HG03280 (cell line): Measurements from ENCODE around the gene LAMA3.

ENCODE experiments used
- ATAC-seq: cut with Tn5 transposase; IDR thresholded peaks from one replicate; pipeline ENCODE4 v1.9.1; 2021; ENCODE audit warnings: mild to moderate bottlenecking, moderate library complexity; ENCODE audit not compliant: unreplicated experiment

LAMA3 gene

GRCh38 chr18:23819001-23819400, 129.7 kb downstream of the LAMA3 start:
- ATAC-seq = no peak

- no peak for ATAC-seq
Observed at GRCh38 chr18:23822590-23823385, 133.5 kb downstream of the LAMA3 start.

- no peak for ATAC-seq
Observed at GRCh38 chr18:23824240-23824639, 135.0 kb downstream of the LAMA3 start.

GRCh38 chr18:23824669-23825068, 135.4 kb downstream of the LAMA3 start:
- no peak for ATAC-seq

GRCh38 chr18:23825496-23825895, 136.2 kb downstream of the LAMA3 start:
- ATAC-seq = no peak

GRCh38 chr18:23825978-23826405, 136.7 kb downstream of the LAMA3 start:
- ATAC-seq = no peak

- no peak for ATAC-seq
Observed at GRCh38 chr18:23826850-23827620, 137.8 kb downstream of the LAMA3 start.

GRCh38 chr18:23827681-23828080, 138.4 kb downstream of the LAMA3 start:
- ATAC-seq = no peak

- ATAC-seq = peak; percentile 83
Observed at GRCh38 chr18:23828426-23828825, 139.2 kb downstream of the LAMA3 start.

GRCh38 chr18:23832911-23833310, 143.7 kb downstream of the LAMA3 start:
- no peak for ATAC-seq

- no peak for ATAC-seq
Observed at GRCh38 chr18:23833714-23834113, 144.5 kb downstream of the LAMA3 start.

- ATAC-seq = no peak
Observed at GRCh38 chr18:23835091-23835490, 145.8 kb downstream of the LAMA3 start.

GRCh38 chr18:23835506-23835905, 146.3 kb downstream of the LAMA3 start:
- no peak for ATAC-seq

- ATAC-seq = no peak
Observed at GRCh38 chr18:23837591-23837990, 148.3 kb downstream of the LAMA3 start.

GRCh38 chr18:23838233-23838632, 149.0 kb downstream of the LAMA3 start:
- ATAC-seq = no peak

- no peak for ATAC-seq
Observed at GRCh38 chr18:23838801-23839366, 149.6 kb downstream of the LAMA3 start.

GRCh38 chr18:23842305-23842704, 153.1 kb downstream of the LAMA3 start:
- ATAC-seq = no peak

- ATAC-seq = no peak
Observed at GRCh38 chr18:23844991-23845680, 155.9 kb downstream of the LAMA3 start.

- no peak for ATAC-seq
Observed at GRCh38 chr18:23845988-23846630, 156.9 kb downstream of the LAMA3 start.

GRCh38 chr18:23847321-23847986, 158.2 kb downstream of the LAMA3 start:
- no peak for ATAC-seq
